ENCODE measurements around the gene KDM6A.
"Not testable (repeated sequence)": the region's sequence is repeated elsewhere in the genome, so short reads cannot be mapped to it uniquely, and the experiment has no call there.

Gene KDM6A

DNA sequence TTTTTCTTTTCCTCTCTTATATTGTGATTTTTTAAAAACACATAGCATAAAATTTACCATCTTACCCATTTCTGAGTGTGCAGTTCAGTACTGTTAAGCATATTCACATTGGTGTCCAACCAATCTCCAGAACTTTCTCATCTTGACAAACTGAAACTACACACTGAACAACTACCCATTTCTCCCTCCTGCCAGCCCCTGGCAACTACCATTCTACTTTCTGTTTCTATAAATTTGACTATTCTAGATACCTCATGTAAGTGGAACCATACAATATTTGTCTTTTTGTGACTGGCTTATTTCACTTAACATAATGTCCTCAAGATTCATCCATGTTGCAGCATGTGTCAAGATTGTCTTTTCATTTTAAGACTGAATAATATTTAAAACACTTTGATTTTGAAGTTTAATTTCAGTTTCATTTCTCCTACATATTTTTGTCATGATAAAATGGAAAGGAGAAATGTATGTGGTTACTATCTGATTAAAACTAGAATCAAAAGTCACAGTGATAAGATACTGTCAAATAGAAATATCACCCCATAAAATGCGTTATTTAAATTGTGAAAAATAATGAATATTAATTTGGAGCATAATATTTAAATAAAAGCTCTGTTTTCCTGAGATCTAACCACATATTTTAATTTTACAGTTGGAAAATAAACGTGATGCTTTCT lies 204.9 kb downstream of the KDM6A start:
- no peak for DNase-seq (ENCODE audit: low read depth in 2 of 2)

DNA sequence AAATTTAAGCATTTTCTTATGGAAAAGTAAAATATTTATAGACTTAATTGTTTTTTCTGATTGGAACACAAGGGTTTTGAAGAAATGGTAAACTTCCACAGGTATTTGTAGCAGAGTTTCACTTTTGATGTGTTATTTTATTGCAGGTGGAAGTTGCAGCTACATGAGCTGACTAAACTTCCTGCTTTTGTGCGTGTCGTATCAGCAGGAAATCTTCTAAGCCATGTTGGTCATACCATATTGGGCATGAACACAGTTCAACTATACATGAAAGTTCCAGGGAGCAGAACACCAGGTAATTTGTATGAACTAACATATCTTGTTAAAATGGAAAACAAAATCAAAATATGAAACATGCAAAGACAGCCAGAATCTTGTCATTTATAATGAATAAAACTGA lies 210.3 kb downstream of the KDM6A start:
- DNase-seq (ENCODE audit: low read depth in 2 of 2): no peak

DNA sequence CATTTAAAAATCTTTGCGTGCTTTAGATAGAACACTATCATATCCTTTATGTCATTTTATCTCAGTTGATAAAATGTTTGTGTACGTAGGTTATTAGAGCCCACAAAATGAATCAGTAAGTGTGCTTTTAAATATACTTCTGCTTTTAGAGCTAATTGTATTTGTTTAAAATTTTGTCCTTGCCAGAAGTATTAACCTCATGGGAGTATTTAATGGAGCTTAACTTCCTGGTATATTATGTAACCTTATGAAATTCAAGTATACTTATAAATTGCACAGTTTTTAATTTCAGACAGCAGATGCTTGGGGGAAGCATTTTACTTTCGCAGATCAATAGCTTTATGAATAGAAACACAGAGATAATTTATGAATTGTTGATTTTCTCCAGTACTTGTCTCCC lies 237.5 kb downstream of the KDM6A start:
- no peak for DNase-seq (ENCODE audit: low read depth in 2 of 2)

DNA sequence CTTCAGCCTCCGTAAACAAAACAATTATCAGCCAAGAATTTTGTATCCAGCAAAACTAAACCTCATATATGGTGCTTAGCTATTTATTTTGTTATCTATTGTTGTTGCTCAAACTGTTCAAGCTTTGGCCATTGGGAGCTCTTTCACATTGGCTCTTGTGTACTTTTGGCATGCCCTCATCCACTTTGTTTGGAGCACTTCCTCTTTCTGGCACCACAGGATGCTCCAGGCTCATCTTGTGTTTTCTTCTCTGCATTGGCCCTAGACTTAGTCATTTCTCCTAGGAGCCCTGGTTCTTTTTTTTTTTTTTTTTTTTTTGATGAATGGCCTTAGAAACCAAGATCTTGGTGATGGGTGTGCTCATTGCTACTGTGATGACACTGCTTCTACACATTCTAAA lies 253.2 kb downstream of the KDM6A start:
- DNase-seq (ENCODE audit: low read depth in 2 of 2): no peak

- DNase-seq (ENCODE audit: low read depth in 2 of 2): no peak
Observed at GRCh38 chrX:45128896-45129454, 256.0 kb downstream of the KDM6A start.

GRCh38 chrX:45133465-45133864 lies 260.5 kb downstream of the KDM6A start:
- DNase-seq (ENCODE audit: low read depth in 2 of 2): no peak

DNA sequence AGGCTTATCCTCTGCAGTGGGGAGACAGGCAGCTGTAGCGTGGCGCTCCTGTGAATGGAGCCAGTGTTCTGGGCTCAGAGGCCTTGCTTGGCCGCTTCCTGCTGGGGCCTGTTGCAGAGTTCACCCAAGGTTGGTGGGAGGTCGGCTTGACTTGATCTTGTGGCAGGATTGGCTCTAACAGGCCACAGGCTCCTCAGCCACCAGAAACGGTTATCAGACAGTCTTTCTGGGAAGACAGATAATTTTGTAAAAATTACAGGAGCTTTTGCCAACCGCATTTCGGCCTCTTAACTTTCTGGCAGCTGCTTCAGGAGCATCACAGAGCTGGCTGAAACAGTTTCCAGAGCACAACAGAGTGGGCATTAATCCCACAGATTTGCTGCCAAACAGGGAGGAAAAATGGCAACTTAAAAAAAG lies 261.3 kb downstream of the KDM6A start:
- DNase-seq (ENCODE audit: low read depth in 2 of 2): no peak

DNA sequence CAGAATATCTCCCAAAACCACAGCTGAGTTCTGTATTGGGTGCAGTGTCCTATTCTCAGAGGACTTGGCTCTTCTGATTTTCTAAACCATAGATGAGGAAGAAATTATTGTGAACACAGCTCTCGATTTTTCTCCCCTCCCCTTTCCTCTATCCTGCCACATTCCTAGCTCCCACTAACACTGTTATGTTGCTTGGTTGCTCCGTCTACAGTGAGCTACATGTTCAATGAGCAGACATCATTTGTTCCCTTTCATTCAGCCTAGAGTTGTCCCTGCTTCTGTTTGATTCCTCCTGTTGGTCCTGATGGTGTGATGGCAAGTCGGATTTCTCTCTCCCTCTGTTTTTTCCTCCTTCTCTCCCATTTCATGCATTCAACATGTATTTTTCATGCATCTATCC lies 261.8 kb downstream of the KDM6A start:
- DNase-seq (ENCODE audit: low read depth in 2 of 2): no peak

DNA sequence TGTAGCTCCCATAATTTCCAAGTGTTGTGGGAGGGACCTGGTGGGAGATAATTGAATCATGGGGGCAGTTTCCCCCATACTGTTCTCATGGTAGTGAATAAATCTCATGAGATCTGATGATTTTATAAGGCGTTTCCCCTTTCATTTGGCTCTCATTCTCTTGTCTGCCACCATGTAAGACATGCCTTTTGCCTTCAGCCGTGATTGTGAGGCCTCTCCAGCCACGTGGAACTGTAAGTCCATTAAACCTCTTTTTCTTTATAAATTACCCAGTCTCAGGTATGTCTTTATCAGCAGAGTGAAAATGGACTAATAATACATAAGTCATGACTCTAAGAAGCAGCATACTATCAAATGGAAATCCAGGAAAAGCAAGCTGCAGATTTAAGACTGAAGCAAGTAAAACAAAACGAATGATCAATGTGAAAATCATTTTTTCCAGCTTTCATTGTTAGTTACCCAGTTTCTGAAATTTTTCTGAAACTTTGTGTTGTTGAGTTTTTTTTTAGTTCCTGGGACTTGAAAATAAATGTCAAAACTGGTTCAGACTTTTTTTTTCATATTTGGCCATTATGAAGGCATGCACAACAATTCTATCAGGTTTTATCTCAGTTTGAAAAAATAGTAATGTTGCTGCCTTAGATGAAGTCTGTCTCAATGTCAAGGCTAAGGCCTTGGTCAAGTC lies 262.5 kb downstream of the KDM6A start:
- not testable (repeated sequence) for DNase-seq (ENCODE audit: low read depth in 2 of 2)

DNA sequence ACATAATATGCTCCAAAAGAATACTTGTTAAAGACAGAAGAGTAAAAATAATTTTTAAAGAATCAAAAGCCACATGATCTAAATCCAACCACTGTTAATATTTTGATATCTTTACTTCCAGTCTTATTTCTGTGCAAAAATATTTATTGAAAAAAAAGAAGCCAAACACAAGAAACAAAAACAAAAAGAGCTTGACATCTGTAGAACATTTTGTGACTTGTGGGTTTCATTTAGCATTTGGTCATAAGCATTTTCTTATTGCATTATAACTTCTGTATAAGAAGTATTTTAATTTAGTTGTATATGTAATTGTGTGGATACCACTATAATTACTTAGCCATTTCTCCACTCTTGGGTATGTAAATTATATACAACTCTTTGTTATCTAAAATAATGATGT lies 264.5 kb downstream of the KDM6A start:
- no peak for DNase-seq (ENCODE audit: low read depth in 2 of 2)

GRCh38 chrX:45138525-45138924 lies 265.5 kb downstream of the KDM6A start:
- DNase-seq (ENCODE audit: low read depth in 2 of 2): no peak

DNA sequence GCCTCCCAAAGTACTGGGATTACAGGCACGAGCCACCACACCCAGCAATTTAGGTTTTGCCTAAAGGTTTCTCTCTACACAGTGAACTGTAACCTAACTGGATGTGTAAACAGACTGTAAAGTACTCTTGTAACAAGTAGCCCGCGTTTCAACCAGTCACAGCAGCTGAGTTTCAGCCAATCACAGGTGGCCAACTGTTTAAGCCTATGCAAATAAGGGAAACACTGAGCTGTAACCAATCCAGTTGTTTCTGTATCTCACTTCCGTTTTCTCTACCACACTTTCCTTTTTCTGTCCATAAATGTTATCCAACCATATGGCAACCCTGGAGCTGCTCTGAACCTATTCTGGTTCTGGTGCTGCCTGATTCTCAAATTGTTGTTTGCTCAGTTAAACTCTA lies 267.8 kb downstream of the KDM6A start:
- no peak for DNase-seq (ENCODE audit: low read depth in 2 of 2)

- no peak for DNase-seq (ENCODE audit: low read depth in 2 of 2)
Observed at GRCh38 chrX:45142185-45142584, 269.2 kb downstream of the KDM6A start.

DNA sequence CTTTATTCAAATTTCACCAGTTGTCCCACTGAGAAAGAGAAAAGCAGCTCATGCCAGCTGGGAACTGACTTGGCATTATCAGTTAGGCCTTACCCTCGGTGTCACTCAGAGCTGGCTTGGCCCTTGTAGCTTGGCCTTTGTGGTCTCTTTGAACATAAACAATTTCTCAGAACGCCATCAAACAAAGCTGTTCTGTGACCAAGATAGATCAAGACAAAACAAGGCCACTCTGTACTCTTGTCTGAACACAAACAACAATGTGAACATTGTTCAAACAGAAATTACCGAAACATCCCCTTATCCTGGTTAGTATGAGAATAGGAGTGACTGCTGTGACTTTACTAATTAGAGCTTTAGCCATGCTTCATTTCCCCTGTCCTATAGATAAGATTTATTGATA lies 270.5 kb downstream of the KDM6A start:
- DNase-seq (ENCODE audit: low read depth in 2 of 2): no peak

DNA sequence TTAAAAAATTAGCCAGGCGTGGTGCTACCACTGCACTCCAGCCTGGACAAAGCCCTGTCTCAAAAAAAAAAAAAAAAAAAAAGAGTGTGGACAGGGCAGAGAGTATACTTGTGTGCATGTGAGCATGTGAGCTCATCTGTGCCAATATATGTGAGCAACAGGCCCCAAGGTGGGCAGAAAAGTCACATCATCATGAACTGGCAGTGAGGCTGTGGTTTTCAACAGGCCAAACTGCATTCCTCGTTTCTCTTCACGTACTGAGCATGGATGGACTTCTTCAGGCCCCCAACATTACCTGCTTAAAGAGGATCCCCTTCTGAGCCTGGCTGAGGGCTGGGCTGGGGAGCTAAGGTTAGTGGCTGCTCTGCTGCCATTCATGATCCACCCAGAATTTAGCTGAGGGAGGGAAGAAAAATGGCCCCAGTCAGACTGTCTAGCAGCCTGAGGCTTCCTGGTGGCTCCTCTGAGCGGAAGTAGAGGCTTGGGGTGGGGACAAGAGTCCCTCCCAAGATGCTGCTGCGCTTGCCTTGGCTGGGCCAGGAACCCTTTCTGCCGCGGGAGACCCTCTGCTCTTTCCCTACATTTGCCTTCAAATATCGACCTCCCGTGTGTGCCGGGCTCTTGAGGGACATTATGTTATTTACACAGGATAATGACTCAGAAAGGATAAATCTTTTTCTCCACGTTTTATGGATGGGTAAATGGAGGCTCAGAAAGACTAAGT lies 272.7 kb downstream of the KDM6A start:
- DNase-seq (ENCODE audit: low read depth in 2 of 2): no peak

GRCh38 chrX:45150821-45151220 lies 277.8 kb downstream of the KDM6A start:
- DNase-seq (ENCODE audit: low read depth in 2 of 2): no peak

- DNase-seq (ENCODE audit: low read depth in 2 of 2): no peak
Observed at GRCh38 chrX:45154033-45154360, 281.0 kb downstream of the KDM6A start.

DNA sequence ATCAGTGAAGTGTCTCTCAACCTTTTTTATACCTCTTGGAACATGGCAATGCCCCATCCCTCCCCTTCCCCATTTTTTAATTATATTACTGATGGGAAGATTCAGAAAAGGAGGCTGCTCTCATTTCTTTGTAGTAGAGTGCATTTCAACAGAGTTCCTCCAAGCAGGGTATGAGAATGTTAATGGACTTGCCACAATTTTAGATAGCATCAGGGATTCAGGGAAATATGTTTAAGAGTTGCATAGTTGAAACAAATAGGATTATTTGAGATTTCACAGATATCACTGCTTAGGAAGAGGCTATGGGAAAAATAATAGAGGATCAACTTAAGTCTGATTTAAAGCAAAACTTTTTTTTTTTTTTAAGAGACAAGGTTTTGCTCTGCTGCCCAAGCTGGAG lies 281.5 kb downstream of the KDM6A start:
- no peak for DNase-seq (ENCODE audit: low read depth in 2 of 2)

GRCh38 chrX:45157647-45158046 lies 284.7 kb downstream of the KDM6A start:
- DNase-seq (ENCODE audit: low read depth in 2 of 2): no peak

All from stimulated activated CD4-positive, alpha-beta T cell treated with anti-CD3 and anti-CD28 coated beads, Interleukin-1b, Interleukin-23, amount 100 ng/mL, for 4 hours (primary cell).